Activated naive CD4-positive, alpha-beta T cell treated with anti-CD3 and anti-CD28 coated beads, Interleukin-2, amount 50 U/mL, for 16 hours (primary cell): ENCODE results near the gene POLR3E.

Source experiments
- DNase-seq: peaks from one replicate; pipeline ENCODE4 v3.0.0-alpha.2; 2020

Gene POLR3E, protein sequence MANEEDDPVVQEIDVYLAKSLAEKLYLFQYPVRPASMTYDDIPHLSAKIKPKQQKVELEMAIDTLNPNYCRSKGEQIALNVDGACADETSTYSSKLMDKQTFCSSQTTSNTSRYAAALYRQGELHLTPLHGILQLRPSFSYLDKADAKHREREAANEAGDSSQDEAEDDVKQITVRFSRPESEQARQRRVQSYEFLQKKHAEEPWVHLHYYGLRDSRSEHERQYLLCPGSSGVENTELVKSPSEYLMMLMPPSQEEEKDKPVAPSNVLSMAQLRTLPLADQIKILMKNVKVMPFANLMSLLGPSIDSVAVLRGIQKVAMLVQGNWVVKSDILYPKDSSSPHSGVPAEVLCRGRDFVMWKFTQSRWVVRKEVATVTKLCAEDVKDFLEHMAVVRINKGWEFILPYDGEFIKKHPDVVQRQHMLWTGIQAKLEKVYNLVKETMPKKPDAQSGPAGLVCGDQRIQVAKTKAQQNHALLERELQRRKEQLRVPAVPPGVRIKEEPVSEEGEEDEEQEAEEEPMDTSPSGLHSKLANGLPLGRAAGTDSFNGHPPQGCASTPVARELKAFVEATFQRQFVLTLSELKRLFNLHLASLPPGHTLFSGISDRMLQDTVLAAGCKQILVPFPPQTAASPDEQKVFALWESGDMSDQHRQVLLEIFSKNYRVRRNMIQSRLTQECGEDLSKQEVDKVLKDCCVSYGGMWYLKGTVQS

DNA sequence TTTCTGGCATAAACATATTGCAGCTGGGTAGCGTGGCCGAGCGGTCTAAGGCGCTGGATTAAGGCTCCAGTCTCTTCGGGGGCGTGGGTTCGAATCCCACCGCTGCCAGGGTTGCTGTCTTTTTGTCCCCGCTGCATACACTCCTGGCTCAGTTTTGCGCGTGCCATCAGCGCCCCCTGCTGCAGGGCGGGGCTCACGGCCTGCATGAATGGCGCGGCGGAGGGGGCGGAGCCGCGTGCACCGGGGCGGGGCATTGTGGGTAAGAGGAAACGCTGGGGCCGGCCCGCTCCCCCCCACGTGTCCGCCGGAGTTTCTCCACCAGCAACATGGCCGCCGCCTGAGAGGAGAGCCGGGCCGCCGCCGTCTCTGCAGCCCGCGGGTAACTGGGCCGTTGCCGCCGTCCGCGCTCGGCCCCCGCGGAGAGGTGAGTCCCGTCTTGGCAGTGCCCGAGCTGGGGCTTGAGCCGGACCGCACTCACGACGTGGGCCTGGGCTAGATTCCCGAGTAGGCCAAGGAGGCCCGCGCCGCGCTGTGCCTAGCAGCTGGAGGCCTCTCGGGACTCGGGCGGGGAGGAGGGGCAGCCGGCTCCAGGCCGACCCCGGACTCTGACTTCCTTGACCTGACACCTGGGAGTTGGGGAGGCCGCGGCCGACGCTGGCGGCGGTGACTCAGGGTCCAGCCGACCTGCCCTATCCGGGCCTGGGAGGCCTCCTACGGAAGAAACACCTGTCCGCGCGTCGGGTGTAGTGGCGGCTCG is at the start of gene POLR3E:
Gene POLR3E (plus strand): TSS at position 296 of the 757 bp plus-strand sequence. CDS start 5,560 bp downstream, outside the sequence.
- DNase-seq, result peak; percentile 100

DNA sequence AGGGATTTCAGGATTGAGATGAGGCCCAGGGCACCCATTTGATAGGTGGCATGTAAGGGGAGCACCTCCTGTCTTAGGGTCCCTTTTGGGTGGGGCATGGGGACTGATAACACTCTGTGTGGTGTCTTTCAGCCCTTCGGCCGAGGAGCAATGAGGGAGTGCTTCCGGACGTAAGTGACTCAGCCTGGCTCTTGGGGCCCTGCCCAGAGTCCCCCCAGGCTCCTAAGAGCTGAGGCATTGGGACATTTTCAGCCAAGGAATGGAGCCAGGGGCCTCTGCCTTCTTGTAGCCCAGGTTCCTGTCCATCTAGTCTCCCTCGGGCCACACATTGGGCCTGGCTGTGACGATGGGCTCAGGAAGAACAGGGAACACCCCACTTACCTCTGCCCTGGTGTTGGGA is 46.7 kb upstream of the POLR3E start:
- no peak for DNase-seq

DNA sequence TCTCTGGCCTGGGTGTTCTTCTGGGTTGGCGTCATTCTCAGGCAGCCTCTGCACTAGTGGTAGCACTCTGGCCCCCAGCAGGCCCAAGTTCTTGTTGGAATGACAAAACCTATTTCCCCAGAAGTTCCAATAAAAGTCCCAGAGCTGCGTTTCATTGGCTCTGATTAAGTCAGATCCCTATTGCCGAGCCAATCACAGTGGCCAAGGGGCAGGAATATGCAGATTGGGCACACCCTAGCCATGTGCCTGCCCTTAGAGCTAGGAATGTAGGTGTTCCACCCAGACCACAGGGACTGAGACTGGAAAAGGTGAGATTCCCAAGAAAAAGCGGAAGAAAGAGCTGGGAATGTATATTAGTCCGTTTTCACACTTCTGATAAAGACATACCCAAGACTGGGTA is 44.9 kb upstream of the POLR3E start:
- DNase-seq, result no peak

DNA sequence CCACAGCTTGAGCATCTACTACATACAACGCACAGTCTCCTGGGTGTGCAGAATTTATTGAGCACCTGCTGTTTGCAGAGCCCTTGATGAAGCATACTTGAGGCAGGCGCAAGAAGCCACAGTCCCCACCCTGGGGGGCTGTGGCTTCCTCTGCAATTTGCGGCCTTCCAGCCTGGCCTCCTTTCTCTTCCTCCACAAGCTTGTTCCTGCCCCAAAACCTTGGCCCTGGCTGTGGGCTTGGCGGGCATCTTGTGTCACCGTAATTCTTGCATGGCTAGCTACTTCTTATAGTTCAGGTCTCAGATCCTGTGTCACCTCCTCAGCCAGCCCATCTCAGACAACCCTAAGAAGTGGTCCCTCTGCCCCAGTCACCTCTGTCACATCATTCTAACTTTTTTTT is 43.9 kb upstream of the POLR3E start:
- no peak for DNase-seq

DNA sequence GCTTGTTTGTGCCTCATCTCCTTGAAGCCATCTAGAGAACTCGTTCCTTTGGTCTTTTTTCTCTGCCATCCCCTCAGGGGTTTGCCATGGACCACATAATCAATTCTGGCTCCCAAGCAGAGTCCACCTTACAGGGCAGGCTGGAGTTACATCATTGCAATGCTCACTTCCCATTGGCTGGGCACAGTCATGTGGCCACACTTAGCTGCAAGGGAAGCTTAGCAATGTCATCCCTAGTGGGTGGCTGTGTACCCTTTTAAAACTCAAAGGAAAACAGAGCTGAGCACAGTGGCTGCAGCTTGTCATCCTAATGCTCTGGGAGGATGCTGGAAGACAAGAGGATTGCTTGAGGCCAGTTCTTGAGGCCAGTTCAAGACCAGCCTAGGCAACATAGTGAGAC is 41.9 kb upstream of the POLR3E start:
- DNase-seq, result no peak

DNA sequence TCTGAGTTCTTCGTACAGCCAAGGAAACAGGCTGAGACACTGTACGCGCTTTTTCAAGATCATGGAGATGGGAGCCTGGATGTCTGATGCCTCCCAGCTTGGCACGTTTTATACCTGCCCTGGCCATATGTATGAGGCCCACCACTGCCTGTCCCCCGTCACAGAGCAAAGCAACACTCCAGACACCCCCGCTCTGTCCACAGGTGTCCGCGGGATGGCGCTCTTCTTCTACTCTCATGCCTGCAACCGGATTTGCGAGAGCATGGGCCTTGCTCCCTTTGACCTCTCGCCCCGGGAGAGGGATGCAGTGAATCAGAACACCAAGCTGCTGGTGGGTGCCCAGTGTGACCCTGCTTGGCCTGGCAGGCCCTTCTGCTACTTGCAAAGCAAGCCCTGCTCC is 39.8 kb upstream of the POLR3E start:
- DNase-seq, result no peak

DNA sequence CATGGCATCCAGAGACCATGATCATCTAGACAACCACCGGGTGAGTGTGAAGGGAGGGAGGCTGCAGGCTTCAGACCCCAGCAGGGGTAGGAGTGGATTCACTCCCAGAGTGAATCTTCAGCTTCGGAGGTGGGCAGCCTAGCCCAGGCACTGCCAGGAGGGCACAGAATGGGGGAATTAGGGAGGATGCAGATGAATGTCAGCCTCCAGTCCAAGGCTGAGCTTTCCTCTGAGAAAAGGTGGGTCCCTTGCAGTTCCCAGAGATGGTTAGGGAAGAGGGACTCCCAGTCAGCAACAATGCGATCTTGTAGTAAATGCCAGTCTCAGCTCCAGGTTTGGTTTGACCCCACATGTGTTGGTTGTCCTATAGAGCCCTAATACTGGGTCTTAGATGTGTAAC is 36.7 kb upstream of the POLR3E start:
- no peak for DNase-seq

DNA sequence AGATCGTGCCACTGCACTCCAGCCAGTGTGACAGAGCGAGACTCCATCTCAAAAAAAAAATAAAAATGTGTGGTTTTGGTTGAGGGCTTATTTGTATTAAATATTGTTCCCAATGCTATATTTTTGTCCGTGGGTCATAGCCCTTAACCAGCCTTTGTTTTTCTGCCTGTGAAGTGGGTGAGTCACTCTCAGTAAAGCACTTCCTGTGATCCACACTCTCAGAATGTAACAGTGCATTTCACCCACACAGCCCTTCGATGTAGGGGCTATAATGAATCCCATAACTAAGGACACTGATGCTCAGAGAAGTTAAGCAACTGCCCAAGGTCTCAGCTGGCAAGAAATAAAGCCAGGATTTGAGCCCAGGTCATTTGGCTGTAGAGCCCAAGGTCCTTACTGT is 34.7 kb upstream of the POLR3E start:
- DNase-seq, result no peak

DNA sequence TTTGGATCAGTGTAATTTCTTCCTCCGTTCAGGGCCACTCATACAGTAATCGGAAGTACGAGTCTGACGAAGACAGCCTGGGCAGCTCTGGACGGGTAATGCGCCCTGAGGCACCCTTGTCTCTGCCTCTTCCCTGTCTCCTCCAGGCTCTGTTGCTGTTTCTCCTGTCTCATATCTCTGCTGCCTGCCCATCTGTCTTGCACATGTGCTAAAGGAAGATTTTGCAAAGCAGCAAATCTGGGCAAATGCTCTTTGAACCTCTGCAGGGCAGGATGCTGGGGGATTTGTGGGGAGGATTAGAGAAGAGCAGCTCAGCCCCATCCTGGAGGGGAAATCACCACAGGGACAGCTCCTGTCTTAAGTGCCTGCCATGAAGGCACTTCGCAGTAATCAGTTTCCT is 32.4 kb upstream of the POLR3E start:
- no peak for DNase-seq

DNA sequence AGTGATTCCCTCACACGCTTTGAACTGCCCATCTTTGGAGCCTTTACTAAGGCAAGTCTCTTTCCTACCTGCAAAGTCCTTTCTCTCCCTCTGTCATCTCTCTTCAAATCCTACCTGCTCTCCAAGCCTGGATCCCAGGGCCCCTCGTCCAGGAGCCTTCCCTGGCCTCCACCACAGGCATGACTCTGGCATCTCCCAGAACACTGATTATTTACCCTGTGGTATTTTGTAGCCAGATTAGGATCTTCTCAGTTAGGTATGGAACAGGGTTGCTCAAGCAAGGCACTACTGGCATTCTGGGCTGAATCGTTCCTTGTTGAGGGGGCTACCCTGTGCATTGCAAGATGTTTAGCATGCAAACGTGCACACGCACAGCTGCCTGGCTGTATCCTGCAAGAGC is 31.9 kb upstream of the POLR3E start:
- no peak for DNase-seq

DNA sequence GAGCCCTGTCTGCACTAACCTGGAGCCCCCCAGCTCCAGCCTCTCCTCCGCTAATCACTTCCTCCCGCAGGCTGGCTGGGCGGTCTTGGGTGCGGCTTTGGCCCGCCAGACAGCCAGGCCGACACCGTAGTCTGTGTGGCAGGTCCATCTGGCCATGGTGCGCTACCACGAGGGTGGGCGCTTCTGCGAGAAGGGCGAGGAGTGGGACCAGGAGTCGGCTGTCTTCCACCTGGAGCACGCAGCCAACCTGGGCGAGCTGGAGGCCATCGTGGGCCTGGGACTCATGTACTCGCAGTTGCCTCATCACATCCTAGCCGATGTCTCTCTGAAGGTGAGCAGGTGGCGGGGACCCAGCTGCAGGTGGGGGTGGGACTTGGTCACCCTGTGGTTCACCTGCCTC is 30.7 kb upstream of the POLR3E start:
- DNase-seq, result no peak

DNA sequence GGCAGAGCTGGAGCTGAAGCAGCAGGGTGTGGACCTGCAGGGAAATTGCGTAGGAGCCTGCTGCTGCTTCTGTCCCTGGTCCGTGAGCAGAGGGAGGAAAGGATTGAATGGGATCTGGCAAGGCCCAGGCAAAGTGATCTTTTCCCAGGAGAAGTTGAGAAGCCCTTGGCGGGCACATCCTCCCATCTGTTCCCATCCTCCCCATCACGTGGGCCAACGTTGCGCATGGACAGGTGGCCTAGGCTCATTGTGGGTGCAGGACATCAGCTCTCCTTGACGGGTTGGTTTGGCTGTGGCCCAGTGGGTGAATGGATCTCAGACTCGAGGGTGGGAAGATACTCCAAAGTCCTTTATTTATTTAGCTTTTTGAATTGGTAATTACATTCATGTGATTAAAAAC is 29.4 kb upstream of the POLR3E start:
- no peak for DNase-seq

DNA sequence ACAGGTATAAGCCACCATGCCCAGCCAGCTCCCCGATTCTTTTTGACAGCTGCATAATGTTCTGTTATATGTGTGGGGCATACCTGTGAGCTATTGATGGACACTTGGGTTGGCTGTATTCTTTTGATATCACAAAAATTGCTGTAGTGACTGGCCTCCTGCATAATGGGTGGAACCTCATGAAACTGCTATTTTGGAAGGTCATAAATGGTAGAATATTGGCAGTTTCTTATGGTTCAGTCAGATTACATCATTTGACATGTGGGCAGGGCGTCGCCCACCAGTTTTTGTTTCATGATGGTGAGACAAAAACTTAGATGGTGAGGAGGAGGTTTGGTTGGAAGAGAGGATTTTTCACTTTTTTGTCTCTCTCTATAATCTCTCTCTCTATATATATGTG is 26.7 kb upstream of the POLR3E start:
- DNase-seq, result no peak

DNA sequence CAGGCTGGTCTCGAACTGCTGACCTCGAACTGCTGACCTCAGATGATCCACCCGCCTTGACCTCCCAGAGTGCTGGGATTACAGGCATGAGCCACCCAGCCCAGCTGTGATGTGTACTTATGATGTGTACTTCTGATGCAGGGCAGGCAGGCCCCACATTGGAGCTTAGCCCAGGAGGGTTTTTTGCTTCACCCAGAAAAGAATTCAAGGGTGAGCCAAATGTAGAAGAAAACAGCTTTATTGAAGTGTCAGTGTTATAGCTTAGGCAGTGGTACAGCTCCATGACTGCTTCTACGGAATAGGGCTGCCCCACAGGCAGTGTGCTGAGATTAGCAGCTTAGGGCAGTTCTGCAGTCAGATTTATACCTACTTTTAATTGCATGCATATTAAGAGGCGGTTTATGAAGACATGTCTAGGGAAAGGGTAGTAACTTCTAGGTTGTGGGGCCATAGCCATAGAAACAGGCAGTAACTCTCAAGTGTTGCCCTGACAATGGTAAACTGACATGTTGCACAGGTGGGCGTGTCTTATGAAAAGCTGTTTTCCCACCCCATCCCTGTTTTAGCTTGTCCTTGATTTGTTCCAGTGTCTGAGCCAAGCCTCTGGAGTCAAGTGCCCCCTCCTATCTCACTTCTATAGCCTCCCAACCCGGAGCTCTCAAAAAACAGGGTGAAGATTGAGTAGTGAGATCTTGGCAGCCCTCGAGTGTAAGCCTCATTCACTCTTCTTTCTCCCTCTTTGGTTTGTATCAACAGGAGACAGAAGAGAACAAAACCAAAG is 24.1 kb upstream of the POLR3E start:
- no peak for DNase-seq

DNA sequence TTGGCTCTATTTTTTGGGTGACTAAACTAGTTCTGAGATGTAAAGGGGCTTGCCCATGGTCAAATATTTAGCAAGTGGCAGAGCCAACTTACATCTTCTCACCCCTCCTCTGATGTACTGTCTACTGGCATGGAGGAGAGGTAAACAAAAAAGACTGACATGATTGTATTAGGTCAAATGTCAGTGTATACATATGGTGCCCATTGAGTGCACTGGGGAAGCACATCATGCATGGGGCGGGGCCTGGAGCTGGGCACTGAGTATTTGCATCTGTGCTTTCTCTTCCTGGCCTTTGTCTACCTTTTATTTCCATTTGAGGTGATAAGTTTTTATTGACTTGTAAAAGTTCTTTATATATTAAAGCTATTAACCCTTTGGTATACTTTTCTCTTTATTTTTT is 22.3 kb upstream of the POLR3E start:
- no peak for DNase-seq

DNA sequence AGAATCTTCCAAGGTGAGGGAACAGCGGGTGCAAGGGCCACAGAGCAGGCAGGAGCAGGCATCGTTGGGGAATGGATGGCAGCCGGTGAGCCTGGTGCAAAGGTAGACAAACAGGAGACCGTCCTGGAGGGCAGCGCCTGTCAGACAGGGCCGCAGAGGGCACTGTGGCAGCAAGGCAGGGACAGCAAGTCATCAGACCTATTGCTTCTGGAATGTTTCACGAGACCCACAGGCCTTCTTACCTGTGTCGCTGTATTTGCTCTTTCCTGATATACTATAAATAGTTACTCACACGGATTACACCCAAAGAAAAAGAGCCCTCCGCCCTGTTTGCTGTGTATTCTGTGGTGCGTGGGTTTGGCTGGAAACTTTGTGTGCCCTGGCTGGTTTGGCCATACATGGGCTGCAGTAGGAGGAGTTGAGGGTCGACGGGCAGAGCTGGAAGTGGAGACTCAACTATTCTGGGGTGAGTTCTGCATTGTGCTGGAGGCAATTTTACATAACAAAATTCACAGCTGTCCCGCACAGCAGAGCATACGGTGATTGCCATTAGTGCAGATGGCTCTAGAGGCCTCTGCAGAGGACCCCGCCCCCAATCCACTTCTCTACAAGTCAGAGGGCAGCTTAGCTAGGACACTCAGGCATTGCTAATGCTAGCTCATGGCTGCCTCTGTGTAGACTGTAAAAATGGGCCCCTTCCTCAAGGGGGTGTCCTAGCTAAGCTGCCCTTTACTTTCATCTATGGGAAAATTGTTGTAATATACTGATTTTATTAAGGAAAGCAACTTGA is 18.6 kb upstream of the POLR3E start:
- DNase-seq, result no peak

DNA sequence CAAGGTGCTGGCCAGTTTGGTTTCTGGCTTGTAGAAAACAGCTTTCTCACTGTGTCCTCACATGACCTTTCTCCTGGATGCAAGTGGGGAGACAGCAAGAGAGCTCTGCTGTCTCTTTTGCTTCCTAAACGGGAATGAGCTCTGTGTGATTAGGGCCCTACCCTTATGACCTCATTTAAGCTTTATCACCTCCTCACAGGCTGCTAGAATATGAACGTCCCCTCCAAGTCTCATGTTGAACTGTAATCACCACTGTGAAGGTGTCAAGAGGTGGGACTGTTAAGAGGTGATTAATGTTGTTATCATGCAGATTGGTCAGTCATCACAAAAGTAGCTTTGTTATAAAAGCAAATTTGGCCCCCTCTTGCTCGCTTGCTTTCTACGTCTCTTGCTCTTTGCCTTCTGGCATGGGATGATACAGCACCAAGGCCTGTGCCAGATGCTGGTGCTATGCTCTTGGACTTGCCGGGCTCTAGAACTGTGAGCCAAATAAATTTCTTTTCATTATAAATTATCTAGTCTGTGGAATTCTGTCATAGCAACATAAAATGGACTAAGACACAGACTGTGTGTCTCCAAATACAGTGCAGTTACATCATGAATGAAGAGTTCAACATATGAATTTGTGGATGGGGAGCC is 14.8 kb upstream of the POLR3E start:
- no peak for DNase-seq

DNA sequence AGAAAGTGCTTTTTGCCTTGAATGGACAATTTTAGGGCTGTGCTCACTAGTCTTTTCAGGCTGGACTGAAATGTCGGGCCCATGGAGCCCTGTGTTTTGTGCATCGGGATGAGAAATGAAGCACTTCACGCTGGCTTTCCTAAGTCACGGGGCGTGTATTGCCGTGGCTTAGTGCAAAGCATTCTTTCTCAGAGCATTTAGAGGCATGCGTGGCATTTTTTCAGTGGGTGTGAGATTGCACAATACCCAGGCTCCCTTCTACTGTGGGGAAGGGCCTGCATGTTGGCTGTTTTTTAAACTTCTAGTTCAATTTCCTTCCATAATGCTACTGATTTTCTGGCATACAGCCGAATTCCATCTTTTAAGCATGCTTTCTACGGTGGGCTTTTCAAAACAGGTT is 12.6 kb upstream of the POLR3E start:
- DNase-seq, result no peak

DNA sequence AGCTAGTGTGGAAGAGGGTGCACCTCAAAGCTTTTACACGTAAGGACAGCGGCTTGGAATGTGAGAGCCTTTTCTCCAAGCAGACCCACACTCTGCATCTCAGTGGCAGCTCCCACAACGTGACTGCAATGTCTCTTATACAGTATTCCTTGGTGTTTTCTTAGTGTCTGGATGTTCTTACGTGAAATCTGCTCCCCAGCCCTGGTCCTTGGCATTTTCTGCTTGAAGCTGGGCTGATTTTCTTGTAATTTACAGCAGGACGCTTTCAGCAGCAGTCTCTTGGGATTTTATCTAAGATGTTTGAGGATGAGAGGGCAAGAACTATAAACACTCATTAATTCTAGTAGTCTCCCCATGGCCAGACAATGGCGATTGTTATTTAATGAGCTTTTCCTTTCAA is 12.1 kb upstream of the POLR3E start:
- no peak for DNase-seq

DNA sequence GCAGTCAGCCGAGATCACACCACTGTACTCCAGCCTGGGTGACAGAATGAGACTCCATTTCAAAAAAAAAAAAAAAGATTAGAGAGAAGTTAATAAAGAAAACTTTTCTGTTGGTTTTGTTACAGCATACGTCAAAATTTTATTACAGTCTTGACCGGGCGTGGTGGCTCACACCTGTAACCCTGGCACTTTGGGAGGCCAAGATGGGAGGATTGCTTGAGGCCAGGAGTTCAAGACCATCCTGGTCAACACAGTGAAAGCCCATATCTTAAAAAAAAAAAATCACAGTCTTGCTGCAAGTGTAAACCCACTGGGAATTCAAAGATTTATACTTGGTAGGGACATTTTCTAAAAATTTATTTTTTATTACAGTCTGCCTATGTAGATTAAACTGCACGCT is 6.2 kb upstream of the POLR3E start:
- no peak for DNase-seq

DNA sequence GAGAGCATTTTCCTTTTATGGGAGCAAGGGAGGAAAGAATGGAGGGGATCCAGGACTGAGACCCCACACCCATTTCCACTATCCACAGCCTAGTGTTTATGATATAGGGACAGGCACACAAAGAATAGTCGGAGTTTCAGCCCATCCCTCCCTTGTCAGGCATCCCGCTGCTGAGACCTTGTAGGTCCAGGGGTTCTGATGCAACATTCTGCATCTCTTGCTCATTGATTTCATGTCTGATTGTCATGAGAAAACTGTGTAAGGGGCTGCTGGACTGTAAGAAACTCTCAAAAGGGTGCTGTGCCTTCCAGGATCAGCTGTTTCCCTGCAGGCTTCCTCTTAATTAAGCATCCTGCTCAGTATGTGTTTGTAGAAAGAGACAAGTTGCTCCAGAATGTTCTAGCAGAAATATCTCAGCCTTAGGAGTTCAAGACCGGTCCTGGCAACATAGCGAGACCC is 5.3 kb upstream of the POLR3E start:
- no peak for DNase-seq

DNA sequence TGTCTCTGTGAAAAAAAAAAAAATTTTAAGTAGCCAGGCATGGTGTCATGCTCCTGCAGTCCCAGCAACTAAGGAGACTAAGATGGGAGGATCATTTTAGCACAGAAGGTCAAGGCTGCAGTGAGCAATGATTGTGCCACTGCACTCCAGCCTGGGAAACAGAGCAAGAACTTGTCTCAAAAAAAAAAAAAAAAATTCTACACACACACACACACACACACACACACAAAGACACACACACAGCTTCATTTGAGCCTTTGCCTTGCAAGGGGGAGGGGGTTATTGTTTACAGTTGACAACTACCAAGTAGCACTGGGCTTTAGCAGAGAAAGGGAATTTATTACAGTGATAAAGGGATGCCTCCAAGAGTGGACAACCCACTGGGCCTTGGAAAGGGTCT is 4.9 kb upstream of the POLR3E start:
- DNase-seq, result no peak
